Activated naive CD8-positive, alpha-beta T cell treated with anti-CD3 and anti-CD28 coated beads, Interleukin-2, amount 50 U/mL, for 24 hours (primary cell): ENCODE measurements around the gene GTF2I.
"Not testable (repeated sequence)": the region's sequence is repeated elsewhere in the genome, so short reads cannot be mapped to it uniquely, and the experiment has no call there.

ENCODE experiments used
- ATAC-seq: fragments of 150-1000 bp; cut with Tn5 transposase; one replicate; pipeline ENCODE4 v1.10.0; 2021
- DNase-seq: peaks from one replicate; pipeline ENCODE4 v3.0.0; 2021
- H3K27ac Mint-ChIP-seq: one replicate; pipeline ENCODE4 v1.8.0; 2021; ENCODE audit warnings: mild to moderate bottlenecking, mixed read lengths
- H3K27me3 Mint-ChIP-seq: one replicate; pipeline ENCODE4 v1.8.0; 2021; ENCODE audit warnings: mixed read lengths
- H3K36me3 Mint-ChIP-seq: one replicate; pipeline ENCODE4 v1.8.0; 2021; ENCODE audit warnings: low read depth, mixed read lengths
- H3K4me1 Mint-ChIP-seq: one replicate; pipeline ENCODE4 v1.8.0; 2021; ENCODE audit warnings: mixed read lengths
- H3K4me3 Mint-ChIP-seq: one replicate; pipeline ENCODE4 v1.8.0; 2021; ENCODE audit warnings: mild to moderate bottlenecking, moderate library complexity, mixed read lengths
- H3K9me3 Mint-ChIP-seq: one replicate; pipeline ENCODE4 v1.8.0; 2021; ENCODE audit warnings: mixed read lengths

The GTF2I gene

GRCh38 chr7:74667520-74667919 is 10.0 kb downstream of the GTF2I start:
- H3K4me1 Mint-ChIP-seq, result peaks cover 71% of the 10 kb centered on the region
- not testable (repeated sequence) for H3K4me3 Mint-ChIP-seq, H3K9me3 Mint-ChIP-seq

GRCh38 chr7:74671602-74672001 is 14.1 kb downstream of the GTF2I start:
- no peaks in the 10 kb centered on the region for H3K9me3 Mint-ChIP-seq
- no peak overlapping the region for H3K27ac Mint-ChIP-seq
- H3K36me3 Mint-ChIP-seq, result peaks cover 31% of the 10 kb centered on the region
- DNase-seq (no peak), ATAC-seq (no peak)
- peaks cover 61% of the 10 kb centered on the region for H3K4me1 Mint-ChIP-seq
- H3K4me3 Mint-ChIP-seq, result no peak overlapping the region
- no peaks in the 10 kb centered on the region for H3K27me3 Mint-ChIP-seq

More at GRCh38 chr7:74667520-74667919, 10.0 kb downstream of the GTF2I start:
- not testable (repeated sequence) for ATAC-seq, H3K27me3 Mint-ChIP-seq, H3K27ac Mint-ChIP-seq, DNase-seq
- peaks cover 47% of the 10 kb centered on the region for H3K36me3 Mint-ChIP-seq

- ATAC-seq (no peak), DNase-seq (no peak)
- peaks cover 27% of the 10 kb centered on the region for H3K36me3 Mint-ChIP-seq
- no peaks in the 10 kb centered on the region for H3K27me3 Mint-ChIP-seq
- H3K9me3 Mint-ChIP-seq, result no peaks in the 10 kb centered on the region
- peaks cover 63% of the 10 kb centered on the region for H3K4me1 Mint-ChIP-seq
- no peak overlapping the region for H3K4me3 Mint-ChIP-seq
- no peak overlapping the region for H3K27ac Mint-ChIP-seq
Measured at GRCh38 chr7:74672343-74672915, 14.9 kb downstream of the GTF2I start.

- H3K27ac Mint-ChIP-seq, result no peak overlapping the region
- peaks cover 52% of the 10 kb centered on the region for H3K4me1 Mint-ChIP-seq
- no peak for ATAC-seq
- H3K27me3 Mint-ChIP-seq, result no peaks in the 10 kb centered on the region
- no peak overlapping the region for H3K4me3 Mint-ChIP-seq
- H3K36me3 Mint-ChIP-seq, result peaks cover 25% of the 10 kb centered on the region
- no peak for DNase-seq
- no peaks in the 10 kb centered on the region for H3K9me3 Mint-ChIP-seq
Measured at GRCh38 chr7:74674166-74674565, 16.6 kb downstream of the GTF2I start.

- Mint-ChIP-seq H3K4me1 (peaks cover 42% of the 10 kb centered on the region), H3K36me3 (peaks cover 33% of the 10 kb centered on the region), H3K9me3 (no peaks in the 10 kb centered on the region), H3K27ac (no peak overlapping the region), H3K27me3 (no peaks in the 10 kb centered on the region), H3K4me3 (no peak overlapping the region)
- no peak for ATAC-seq
- no peak for DNase-seq
Measured at GRCh38 chr7:74682829-74683228, 25.3 kb downstream of the GTF2I start.

- DNase-seq (no peak), ATAC-seq (no peak)
- H3K27ac Mint-ChIP-seq, result no peak overlapping the region
- no peak overlapping the region for H3K4me3 Mint-ChIP-seq
- peaks cover 42% of the 10 kb centered on the region for H3K4me1 Mint-ChIP-seq
- no peaks in the 10 kb centered on the region for H3K9me3 Mint-ChIP-seq
- H3K36me3 Mint-ChIP-seq, result peaks cover 31% of the 10 kb centered on the region
- H3K27me3 Mint-ChIP-seq, result no peaks in the 10 kb centered on the region
Measured at GRCh38 chr7:74683799-74684198, 26.3 kb downstream of the GTF2I start.

- DNase-seq (no peak), ATAC-seq (no peak)
- peaks cover 42% of the 10 kb centered on the region for H3K4me1 Mint-ChIP-seq
- H3K27ac Mint-ChIP-seq, result no peak overlapping the region
- no peaks in the 10 kb centered on the region for H3K27me3 Mint-ChIP-seq
- H3K4me3 Mint-ChIP-seq, result no peak overlapping the region
- H3K9me3 Mint-ChIP-seq, result no peaks in the 10 kb centered on the region
- H3K36me3 Mint-ChIP-seq, result peaks cover 31% of the 10 kb centered on the region
Measured at GRCh38 chr7:74684473-74684872, 27.0 kb downstream of the GTF2I start.

GRCh38 chr7:74684921-74685320 is 27.4 kb downstream of the GTF2I start:
- peaks cover 42% of the 10 kb centered on the region for H3K4me1 Mint-ChIP-seq
- no peaks in the 10 kb centered on the region for H3K9me3 Mint-ChIP-seq
- ATAC-seq (no peak), DNase-seq (no peak)
- H3K27ac Mint-ChIP-seq, result no peak overlapping the region
- no peak overlapping the region for H3K4me3 Mint-ChIP-seq
- H3K36me3 Mint-ChIP-seq, result peaks cover 34% of the 10 kb centered on the region
- H3K27me3 Mint-ChIP-seq, result no peaks in the 10 kb centered on the region

- Mint-ChIP-seq H3K27me3 (no peaks in the 10 kb centered on the region), H3K27ac (no peak overlapping the region), H3K36me3 (peaks cover 52% of the 10 kb centered on the region), H3K9me3 (no peaks in the 10 kb centered on the region), H3K4me1 (peaks cover 17% of the 10 kb centered on the region), H3K4me3 (no peak overlapping the region)
- no peak for ATAC-seq
- DNase-seq, result no peak
Measured at GRCh38 chr7:74690474-74690873, 33.0 kb downstream of the GTF2I start.

- not testable (repeated sequence) for H3K4me3 Mint-ChIP-seq, H3K27me3 Mint-ChIP-seq, DNase-seq, H3K4me1 Mint-ChIP-seq, H3K9me3 Mint-ChIP-seq, ATAC-seq, H3K27ac Mint-ChIP-seq
- peaks cover 60% of the 10 kb centered on the region for H3K36me3 Mint-ChIP-seq
Measured at GRCh38 chr7:74704419-74704818, 46.9 kb downstream of the GTF2I start.

- no peaks in the 10 kb centered on the region for H3K4me1 Mint-ChIP-seq
- no peak for DNase-seq
- H3K4me3 Mint-ChIP-seq, result no peak overlapping the region
- no peak overlapping the region for H3K27ac Mint-ChIP-seq
- ATAC-seq, result no peak
- H3K36me3 Mint-ChIP-seq, result peaks cover 65% of the 10 kb centered on the region
- no peaks in the 10 kb centered on the region for H3K27me3 Mint-ChIP-seq
- H3K9me3 Mint-ChIP-seq, result no peaks in the 10 kb centered on the region
Measured at GRCh38 chr7:74707238-74707637, 49.7 kb downstream of the GTF2I start.

- no peak overlapping the region for H3K4me3 Mint-ChIP-seq
- DNase-seq (no peak), ATAC-seq (no peak)
- no peaks in the 10 kb centered on the region for H3K27me3 Mint-ChIP-seq
- H3K4me1 Mint-ChIP-seq, result no peaks in the 10 kb centered on the region
- H3K27ac Mint-ChIP-seq, result no peak overlapping the region
- peaks cover 5% of the 10 kb centered on the region for H3K9me3 Mint-ChIP-seq
- H3K36me3 Mint-ChIP-seq, result peaks cover 66% of the 10 kb centered on the region
Measured at GRCh38 chr7:74708569-74709275, 51.2 kb downstream of the GTF2I start.

GRCh38 chr7:74709880-74710671 is 52.6 kb downstream of the GTF2I start:
- Mint-ChIP-seq H3K27me3 (no peaks in the 10 kb centered on the region), H3K4me1 (no peaks in the 10 kb centered on the region), H3K4me3 (no peak overlapping the region), H3K36me3 (peaks cover 72% of the 10 kb centered on the region), H3K9me3 (peaks cover 5% of the 10 kb centered on the region), H3K27ac (no peak overlapping the region)
- no peak for DNase-seq
- ATAC-seq, result no peak

- DNase-seq (no peak), ATAC-seq (no peak)
- Mint-ChIP-seq H3K4me1 (no peaks in the 10 kb centered on the region), H3K4me3 (no peak overlapping the region), H3K36me3 (peaks cover 63% of the 10 kb centered on the region), H3K27me3 (no peaks in the 10 kb centered on the region), H3K9me3 (peaks cover 5% of the 10 kb centered on the region), H3K27ac (no peak overlapping the region)
Measured at GRCh38 chr7:74713567-74713966, 56.0 kb downstream of the GTF2I start.

GRCh38 chr7:74717889-74718288 is 60.4 kb downstream of the GTF2I start:
- H3K27me3 Mint-ChIP-seq, result no peaks in the 10 kb centered on the region
- no peaks in the 10 kb centered on the region for H3K4me1 Mint-ChIP-seq
- DNase-seq, result no peak
- H3K4me3 Mint-ChIP-seq, result no peak overlapping the region
- no peak for ATAC-seq
- peaks cover 53% of the 10 kb centered on the region for H3K36me3 Mint-ChIP-seq
- H3K27ac Mint-ChIP-seq, result peak overlapping the region; percentile 40
- peaks cover 1% of the 10 kb centered on the region for H3K9me3 Mint-ChIP-seq
